Gastroesophageal sphincter (tissue), 4 donors: ENCODE results near the gene CADM2. TPM values are rescaled to one million over a fixed set of nuclear protein-coding genes. Genes with fewer than 3 reads are reported as not detected.
"Not testable (repeated sequence)": the region's sequence is repeated elsewhere in the genome, so short reads cannot be mapped to it uniquely, and the experiment has no call there.

Source experiments
- ATAC-seq: fragments of 150-250 bp; one replicate; pipeline ENCODE4 v1.9.1; 2016; ENCODE audit warnings: mild to moderate bottlenecking, moderate library complexity
- H3K27ac ChIP-seq, 4 donors: fragments of 200-600 bp; sonication (generic) in 3 of 4; 1 replicate in 3 of 4; 2 replicates in 1 of 4; pipeline ENCODE4 v1.5.1; 2016 to 2019
- H3K27me3 ChIP-seq: fragments of 200-600 bp; sonication (generic); one replicate; pipeline ENCODE4 v1.5.1; 2019
- H3K36me3 ChIP-seq, 2 donors: fragments of 200-600 bp; sonication (generic); one replicate each; pipeline ENCODE4 v1.5.1; 2019; ENCODE audit warnings: control low read depth in 1 of 2
- H3K4me1 ChIP-seq, 3 donors: fragments of 200-600 bp; sonication (generic); 1 replicate in 2 of 3; 2 replicates in 1 of 3; pipeline ENCODE4 v1.5.1; 2016 to 2019; ENCODE audit warnings: control low read depth in 2 of 3
- H3K4me3 ChIP-seq, 2 donors: fragments of 200-600 bp; sonication (generic); one replicate each; pipeline ENCODE4 v1.5.1; 2019; ENCODE audit warnings: mild to moderate bottlenecking in 1 of 2, moderate library complexity in 1 of 2
- H3K9me3 ChIP-seq, 3 donors: fragments of 200-600 bp; sonication (generic); one replicate each; pipeline ENCODE4 v1.5.1; 2017 to 2019; ENCODE audit warnings: control low read depth in 2 of 3
- CTCF ChIP-seq, 4 experiments: fragments of 200-600 bp in 2 of 4; fragments of 450-650 bp in 2 of 4; sonication (generic) in 1 of 4; IDR thresholded peaks; one replicate each; pipeline ENCODE4 v1.5.1; 2017 to 2019; ENCODE audit warnings: antibody characterized with exemption in 4 of 4, mild to moderate bottlenecking in 2 of 4, moderate library complexity in 2 of 4
- EP300 ChIP-seq: sonication (generic); formaldehyde crosslinking; IDR thresholded peaks from one replicate; pipeline ENCODE4 v1.6.1; 2017; ENCODE audit warnings: antibody characterized with exemption, mild to moderate bottlenecking
- POLR2A ChIP-seq, 2 donors: fragments of 450-650 bp; IDR thresholded peaks; one replicate each; pipeline ENCODE4 v1.6.1; 2017; ENCODE audit warnings: antibody characterized with exemption in 2 of 2, mild to moderate bottlenecking in 2 of 2, moderate library complexity in 1 of 2
- POLR2AphosphoS5 ChIP-seq: sonication (generic); formaldehyde crosslinking; IDR thresholded peaks from one replicate; pipeline ENCODE4 v1.6.1; 2017; ENCODE audit warnings: antibody characterized with exemption
- WGBS, 2 donors: methylation state at CpG; one replicate each; pipeline ENCODE4 v1.1.5; 2018; ENCODE audit warnings: low coverage in 1 of 2; 5-methylcytosine and 5-hydroxymethylcytosine counted together
- total RNA-seq, 4 donors: library from RNA; depleted of rRNA; stranded (reverse); fragments of >200 nt; gene quantifications; one replicate each; pipeline ENCODE4 v1.1.0, GENCODE V29; 2016

The CADM2 gene
- total RNA-seq, 4 donors from 2014 or later: 8.2 to 10.1 (median 9.4) TPM

GRCh38 chr3:85495602-85496001 lies 536.8 kb downstream of the CADM2 start:
- Histone ChIP-seq H3K27ac (no peak overlapping the region), H3K9me3 (no peaks in the 10 kb centered on the region), H3K4me3 (no peak overlapping the region), H3K36me3 (no peaks in the 10 kb centered on the region), H3K4me1 (no peaks in the 10 kb centered on the region), H3K27me3 (no peaks in the 10 kb centered on the region)
- TF ChIP-seq EP300 (no peak), CTCF (IDR thresholded peaks at IDR 0.05) (no peak), POLR2AphosphoS5 (no peak), POLR2A (IDR thresholded peaks at IDR 0.05) (no peak)
- WGBS, 2 donors: 72 to 89% methylated on average over 5 of the region's 5 CpGs
- no peak for ATAC-seq

GRCh38 chr3:85498177-85498576 lies 539.4 kb downstream of the CADM2 start:
- H3K4me3 ChIP-seq: no peak overlapping the region
- H3K27ac ChIP-seq: no peak overlapping the region
- no peaks in the 10 kb centered on the region for H3K9me3 ChIP-seq
- no peaks in the 10 kb centered on the region for H3K36me3 ChIP-seq
- 85 to 86% methylated on average over 4 of the region's 4 CpGs for WGBS, 2 donors
- H3K27me3 ChIP-seq: no peaks in the 10 kb centered on the region
- TF ChIP-seq EP300: no peak
- no peak for TF ChIP-seq POLR2AphosphoS5
- no peak for TF ChIP-seq POLR2A (IDR thresholded peaks at IDR 0.05)
- no peak for TF ChIP-seq CTCF (IDR thresholded peaks at IDR 0.05)
- H3K4me1 ChIP-seq: no peaks in the 10 kb centered on the region
- no peak for ATAC-seq

- Histone ChIP-seq H3K36me3 (no peaks in the 10 kb centered on the region), H3K9me3 (no peaks in the 10 kb centered on the region), H3K27ac (no peak overlapping the region), H3K4me3 (no peak overlapping the region), H3K4me1 (no peaks in the 10 kb centered on the region), H3K27me3 (no peaks in the 10 kb centered on the region)
- no peak for ATAC-seq
- TF ChIP-seq POLR2AphosphoS5 (no peak), POLR2A (IDR thresholded peaks at IDR 0.05) (no peak), EP300 (no peak), CTCF (IDR thresholded peaks at IDR 0.05) (no peak)
- WGBS, 2 donors: 38 to 52% methylated on average over 1 of the region's 2 CpGs
Measured at GRCh38 chr3:85502148-85502875, 543.5 kb downstream of the CADM2 start.

DNA sequence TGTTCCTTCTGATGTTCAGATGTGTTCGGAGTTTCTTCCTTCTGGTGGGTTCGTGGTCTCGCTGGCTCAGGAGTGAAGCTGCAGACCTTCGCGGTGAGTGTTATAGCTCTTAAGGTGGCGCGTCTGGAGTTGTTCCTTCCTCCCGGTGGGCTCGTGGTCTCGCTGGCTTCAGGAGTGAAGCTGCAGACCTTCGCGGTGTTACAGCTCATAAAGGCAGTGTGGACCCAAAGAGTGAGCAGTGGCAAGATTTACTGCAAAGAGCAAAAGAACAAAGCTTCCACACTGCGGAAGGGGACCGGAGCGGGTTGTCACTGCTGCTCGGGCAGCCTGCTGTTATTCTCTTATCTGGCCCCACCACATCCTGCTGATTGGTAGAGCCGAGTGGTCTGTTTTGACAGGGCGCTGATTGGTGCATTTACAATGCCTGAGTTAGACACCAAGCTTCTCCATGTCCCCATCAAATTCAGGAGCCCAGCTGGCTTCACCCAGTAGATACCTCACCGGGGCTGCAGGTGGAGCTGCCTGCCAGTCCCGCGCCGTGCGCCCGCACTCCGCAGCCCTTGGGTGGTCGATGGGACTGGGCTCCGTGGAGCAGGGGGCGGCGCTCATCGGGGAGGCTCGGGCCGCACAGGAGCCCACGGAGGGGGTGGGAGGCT lies 545.5 kb downstream of the CADM2 start:
- H3K9me3 ChIP-seq, H3K4me1 ChIP-seq, H3K36me3 ChIP-seq, H3K27ac ChIP-seq, H3K27me3 ChIP-seq, ATAC-seq: not testable (repeated sequence)
- 100% methylated on average over 2 to 3 of the region's 33 CpGs for WGBS, 2 donors
- H3K4me3 ChIP-seq: peak overlapping the region in 1 of 2 donors; percentile 20

DNA sequence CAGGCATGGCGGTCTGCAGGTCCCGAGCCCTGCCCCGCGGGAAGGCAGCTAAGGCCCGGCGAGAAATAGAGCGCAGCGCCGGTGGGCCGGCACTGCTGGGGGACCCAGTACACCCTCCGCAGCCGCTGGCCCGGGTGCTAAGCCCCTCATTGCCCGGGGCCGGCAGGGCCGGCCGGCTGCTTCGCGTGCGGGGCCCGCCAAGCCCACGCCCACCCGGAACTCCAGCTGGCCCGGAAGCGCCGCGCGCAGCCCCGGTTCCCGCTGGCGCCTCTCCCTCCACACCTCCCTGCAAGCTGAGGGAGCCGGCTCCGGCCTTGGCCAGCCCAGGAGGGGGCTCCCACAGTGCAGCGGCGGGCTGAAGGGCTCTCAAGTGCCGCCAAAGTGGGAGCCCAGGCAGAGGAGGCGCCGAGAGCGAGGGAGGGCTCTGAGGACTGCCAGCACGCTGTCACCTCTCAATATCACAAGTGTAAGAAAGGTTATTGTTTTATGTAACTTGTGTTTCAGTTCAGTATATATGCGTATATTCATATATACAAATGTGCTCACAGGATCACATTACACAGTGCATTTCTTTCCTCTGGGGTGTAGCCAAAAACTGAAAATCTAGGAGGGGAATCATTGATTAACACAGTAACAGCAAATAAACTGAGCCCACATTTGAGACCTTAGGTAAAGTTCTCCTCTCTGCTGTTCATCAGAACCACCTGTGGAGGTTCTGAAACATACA lies 546.2 kb downstream of the CADM2 start:
- H3K9me3 ChIP-seq, H3K36me3 ChIP-seq, H3K27ac ChIP-seq, H3K4me1 ChIP-seq, ATAC-seq, H3K27me3 ChIP-seq: not testable (repeated sequence)
- 94% methylated on average over 2 of the region's 41 CpGs; no CpG with 5 or more reads in 1 of the 2 donors for WGBS, 2 donors
- peak overlapping the region in 1 of 2 donors; percentile 20 for H3K4me3 ChIP-seq

DNA sequence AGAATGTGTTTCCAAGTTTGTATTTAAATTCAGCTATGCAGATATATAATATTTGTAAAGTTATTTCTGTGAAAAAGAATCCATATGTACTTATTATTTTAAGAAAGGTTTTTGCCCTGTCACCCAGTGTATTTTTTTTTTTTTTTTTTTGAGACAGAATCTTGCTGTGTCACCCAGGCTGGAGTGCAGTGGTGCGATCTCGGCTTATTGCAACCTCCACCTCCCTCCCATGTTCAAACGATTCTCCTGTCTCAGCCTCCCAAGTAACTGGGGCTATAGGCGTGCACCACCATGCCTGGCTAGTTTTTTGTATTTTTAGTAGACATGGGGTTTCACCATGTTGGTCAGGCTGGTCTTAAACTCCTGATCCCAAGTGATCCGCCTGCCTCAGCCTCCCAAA lies 548.3 kb downstream of the CADM2 start:
- H3K36me3 ChIP-seq, H3K9me3 ChIP-seq, H3K4me3 ChIP-seq, H3K27me3 ChIP-seq, ATAC-seq, H3K4me1 ChIP-seq, H3K27ac ChIP-seq: not testable (repeated sequence)
- 88 to 97% methylated on average over 5 of the region's 5 CpGs for WGBS, 2 donors
